ENCODE data around the gene NCBP3.

DNA sequence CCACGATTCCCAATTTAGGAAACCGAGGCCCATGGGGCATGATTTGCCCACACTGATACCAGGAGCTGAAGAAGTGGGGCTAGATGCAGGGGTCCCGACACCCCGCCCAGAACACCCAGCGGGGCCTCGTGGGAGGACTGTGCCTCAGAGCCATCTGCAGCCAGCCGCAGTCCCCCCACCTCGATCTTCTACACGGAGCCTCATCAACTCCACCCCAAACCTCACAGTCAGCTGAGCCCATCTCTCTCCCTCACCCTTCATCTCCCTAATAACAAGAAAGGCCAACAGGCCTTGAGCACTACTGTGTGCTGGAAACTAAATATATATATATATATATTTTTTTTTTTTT is 49.2 kb downstream of the NCBP3 start:
- TF ChIP-seq, protein P1, sequence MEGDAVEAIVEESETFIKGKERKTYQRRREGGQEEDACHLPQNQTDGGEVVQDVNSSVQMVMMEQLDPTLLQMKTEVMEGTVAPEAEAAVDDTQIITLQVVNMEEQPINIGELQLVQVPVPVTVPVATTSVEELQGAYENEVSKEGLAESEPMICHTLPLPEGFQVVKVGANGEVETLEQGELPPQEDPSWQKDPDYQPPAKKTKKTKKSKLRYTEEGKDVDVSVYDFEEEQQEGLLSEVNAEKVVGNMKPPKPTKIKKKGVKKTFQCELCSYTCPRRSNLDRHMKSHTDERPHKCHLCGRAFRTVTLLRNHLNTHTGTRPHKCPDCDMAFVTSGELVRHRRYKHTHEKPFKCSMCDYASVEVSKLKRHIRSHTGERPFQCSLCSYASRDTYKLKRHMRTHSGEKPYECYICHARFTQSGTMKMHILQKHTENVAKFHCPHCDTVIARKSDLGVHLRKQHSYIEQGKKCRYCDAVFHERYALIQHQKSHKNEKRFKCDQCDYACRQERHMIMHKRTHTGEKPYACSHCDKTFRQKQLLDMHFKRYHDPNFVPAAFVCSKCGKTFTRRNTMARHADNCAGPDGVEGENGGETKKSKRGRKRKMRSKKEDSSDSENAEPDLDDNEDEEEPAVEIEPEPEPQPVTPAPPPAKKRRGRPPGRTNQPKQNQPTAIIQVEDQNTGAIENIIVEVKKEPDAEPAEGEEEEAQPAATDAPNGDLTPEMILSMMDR (IDR thresholded peaks at IDR 0.05), result no peak
- TF ChIP-seq POLR2A (IDR thresholded peaks at IDR 0.05), result no peak

All from body of pancreas (tissue), 4 donors.